WERI-Rb-1 (cell line): ENCODE results near the gene EBLN1.

ENCODE experiments used
- DNase-seq: peaks from one replicate; pipeline ENCODE4 v3.0.0-alpha.2; 2020
- H3K27ac ChIP-seq: fragments of 250-450 bp; sonication (Bioruptor Pico); 2 replicates; pipeline ENCODE4 v1.5.1; 2020; ENCODE audit warnings: mild to moderate bottlenecking, moderate library complexity
- H3K27me3 ChIP-seq: fragments of 250-450 bp; sonication (Bioruptor Pico); 2 replicates; pipeline ENCODE4 v1.5.1; 2021; ENCODE audit warnings: mild to moderate bottlenecking, low read depth, moderate library complexity; ENCODE audit not compliant: insufficient read depth, severe bottlenecking
- H3K36me3 ChIP-seq: fragments of 250-450 bp; sonication (Bioruptor Pico); 2 replicates; pipeline ENCODE4 v1.5.1; 2020; ENCODE audit warnings: mild to moderate bottlenecking, moderate library complexity
- H3K4me3 ChIP-seq: 2 replicates; pipeline ENCODE4 v1.5.1; 2011; ENCODE audit warnings: low read depth, mild to moderate bottlenecking, control low read depth, low read length
- H3K9me3 ChIP-seq: fragments of 250-450 bp; sonication (Bioruptor Pico); 2 replicates; pipeline ENCODE4 v1.5.1; 2021; ENCODE audit warnings: mild to moderate bottlenecking, moderate library complexity; ENCODE audit not compliant: severe bottlenecking
- TF ChIP-seq, protein P1 (sequence below): IDR thresholded peaks from 2 replicates; pipeline ENCODE4 v1.5.1; 2011; ENCODE audit warnings: low read depth, mild to moderate bottlenecking, control low read depth, inconsistent platforms, low read length

EBLN1 gene

DNA sequence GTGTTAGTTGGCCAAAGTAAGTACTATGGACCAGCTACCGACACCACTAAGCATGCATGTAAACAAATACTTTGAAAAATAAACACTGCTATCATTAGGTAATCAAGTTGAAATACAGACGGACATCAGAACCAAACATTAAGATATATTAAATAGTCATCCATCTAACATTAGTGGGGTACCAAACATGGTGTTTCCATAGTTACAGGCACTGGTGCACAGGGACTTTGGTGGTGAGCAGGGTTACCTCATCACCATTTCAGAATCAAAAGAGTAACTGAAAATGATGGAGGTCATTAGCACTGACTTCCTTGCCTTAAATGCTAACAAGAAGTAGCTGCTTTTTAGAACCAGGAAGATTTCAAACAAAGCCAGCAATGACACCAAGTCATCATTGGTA is 23.9 kb downstream of the EBLN1 start:
- DNase-seq: no peak
- Histone ChIP-seq H3K4me3 (no peak overlapping the region), H3K27ac (no peak overlapping the region), H3K9me3 (no peaks in the 10 kb centered on the region), H3K27me3 (no peaks in the 10 kb centered on the region), H3K36me3 (no peaks in the 10 kb centered on the region)
- TF ChIP-seq, protein P1, sequence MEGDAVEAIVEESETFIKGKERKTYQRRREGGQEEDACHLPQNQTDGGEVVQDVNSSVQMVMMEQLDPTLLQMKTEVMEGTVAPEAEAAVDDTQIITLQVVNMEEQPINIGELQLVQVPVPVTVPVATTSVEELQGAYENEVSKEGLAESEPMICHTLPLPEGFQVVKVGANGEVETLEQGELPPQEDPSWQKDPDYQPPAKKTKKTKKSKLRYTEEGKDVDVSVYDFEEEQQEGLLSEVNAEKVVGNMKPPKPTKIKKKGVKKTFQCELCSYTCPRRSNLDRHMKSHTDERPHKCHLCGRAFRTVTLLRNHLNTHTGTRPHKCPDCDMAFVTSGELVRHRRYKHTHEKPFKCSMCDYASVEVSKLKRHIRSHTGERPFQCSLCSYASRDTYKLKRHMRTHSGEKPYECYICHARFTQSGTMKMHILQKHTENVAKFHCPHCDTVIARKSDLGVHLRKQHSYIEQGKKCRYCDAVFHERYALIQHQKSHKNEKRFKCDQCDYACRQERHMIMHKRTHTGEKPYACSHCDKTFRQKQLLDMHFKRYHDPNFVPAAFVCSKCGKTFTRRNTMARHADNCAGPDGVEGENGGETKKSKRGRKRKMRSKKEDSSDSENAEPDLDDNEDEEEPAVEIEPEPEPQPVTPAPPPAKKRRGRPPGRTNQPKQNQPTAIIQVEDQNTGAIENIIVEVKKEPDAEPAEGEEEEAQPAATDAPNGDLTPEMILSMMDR: no peak

DNA sequence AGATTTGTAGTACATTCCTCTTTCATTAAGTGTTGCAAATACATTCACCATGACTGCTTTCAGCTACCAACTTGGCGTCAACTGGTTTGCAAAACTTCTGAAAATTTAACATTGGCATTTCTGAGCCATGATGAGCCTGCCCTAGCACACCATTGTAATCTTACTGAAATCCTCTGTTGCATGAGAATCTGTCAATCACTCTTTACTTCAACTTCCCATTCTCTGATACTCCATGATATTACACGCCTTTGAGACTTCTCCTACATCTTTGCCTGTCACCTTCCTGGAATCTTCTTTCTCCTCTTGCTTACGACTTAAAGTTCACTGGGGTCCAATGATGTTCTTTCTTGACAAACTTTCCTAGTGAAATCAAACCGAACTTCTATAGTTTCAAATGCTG is 32.2 kb downstream of the EBLN1 start:
- Histone ChIP-seq H3K4me3 (no peak overlapping the region), H3K9me3 (no peaks in the 10 kb centered on the region), H3K36me3 (no peaks in the 10 kb centered on the region), H3K27me3 (no peaks in the 10 kb centered on the region), H3K27ac (no peak overlapping the region)
- DNase-seq: no peak
- TF ChIP-seq, protein P1: no peak

DNA sequence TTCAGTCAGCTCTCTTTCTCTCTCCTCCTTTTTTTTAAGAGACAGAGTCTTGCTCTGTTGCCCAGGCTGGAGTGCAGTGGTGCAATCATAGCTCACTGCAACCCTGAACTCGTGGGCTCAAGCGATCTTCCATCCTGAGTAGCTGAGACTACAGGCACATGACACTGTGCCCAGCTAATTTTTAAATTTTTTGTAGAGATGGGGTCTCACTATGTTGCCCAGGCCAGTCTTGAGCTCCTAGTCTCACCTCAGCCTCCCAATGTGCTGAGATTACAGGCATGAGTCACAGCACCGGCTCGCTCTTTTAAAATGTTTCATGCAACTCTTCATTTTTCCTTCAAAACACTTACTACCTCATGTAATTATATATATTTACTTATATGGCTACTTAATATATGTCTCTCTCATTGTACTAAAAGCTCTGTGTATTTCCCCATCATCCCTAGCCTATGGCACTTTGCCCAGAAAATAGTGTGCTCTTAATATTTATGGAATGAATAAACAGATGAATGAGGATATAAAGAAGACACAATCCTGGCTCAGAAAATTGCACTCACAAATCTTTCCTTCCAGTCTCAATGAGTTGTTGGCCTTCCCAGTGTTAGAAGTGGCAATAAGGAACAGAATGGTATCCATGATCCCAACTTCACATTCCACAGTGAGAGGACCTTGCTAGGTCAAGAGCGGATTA is 33.9 kb downstream of the EBLN1 start:
- H3K27me3 ChIP-seq: no peaks in the 10 kb centered on the region
- TF ChIP-seq, protein P1: no peak
- no peaks in the 10 kb centered on the region for H3K9me3 ChIP-seq
- no peak overlapping the region for H3K27ac ChIP-seq
- no peaks in the 10 kb centered on the region for H3K36me3 ChIP-seq
- no peak overlapping the region for H3K4me3 ChIP-seq
- no peak for DNase-seq

DNA sequence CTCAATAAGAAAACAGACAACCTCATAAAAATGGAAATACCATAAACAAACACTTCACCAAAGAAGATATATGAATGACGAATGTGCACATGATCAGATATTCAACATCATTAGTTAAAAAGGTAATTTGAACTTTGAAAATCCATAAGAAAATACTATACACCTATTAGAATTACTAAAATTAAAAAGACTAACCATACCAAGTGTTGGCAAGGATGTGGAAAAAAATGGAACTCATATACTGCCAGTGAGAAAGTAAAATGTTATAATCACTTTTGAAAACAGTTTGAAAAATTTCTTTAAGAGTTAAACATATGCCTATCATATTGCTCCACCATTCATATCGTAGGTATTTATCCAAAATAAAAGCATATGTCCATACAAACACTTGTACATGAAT is 37.1 kb downstream of the EBLN1 start:
- Histone ChIP-seq H3K4me3 (no peak overlapping the region), H3K27me3 (no peaks in the 10 kb centered on the region), H3K36me3 (no peaks in the 10 kb centered on the region), H3K27ac (no peak overlapping the region), H3K9me3 (no peaks in the 10 kb centered on the region)
- TF ChIP-seq, protein P1: no peak
- no peak for DNase-seq

DNA sequence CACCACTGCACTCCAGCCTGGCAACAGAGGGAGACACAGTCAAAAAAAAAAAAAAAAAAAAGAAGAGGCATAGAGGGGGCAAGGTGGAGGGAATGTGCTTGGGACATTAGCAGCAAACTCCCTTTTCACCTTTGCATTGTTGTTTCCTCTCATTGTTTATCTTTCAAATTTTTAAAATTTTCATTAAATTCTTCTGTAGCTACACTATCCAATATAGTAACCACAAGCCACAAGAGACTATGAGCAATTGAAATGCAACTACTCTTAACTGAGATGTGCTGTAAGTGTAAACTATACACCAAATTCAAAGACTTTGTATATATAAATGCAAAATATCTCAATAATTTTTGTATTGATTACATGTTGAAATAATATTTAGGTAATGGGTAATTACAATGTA is 43.4 kb downstream of the EBLN1 start:
- TF ChIP-seq, protein P1: no peak
- Histone ChIP-seq H3K36me3 (no peaks in the 10 kb centered on the region), H3K9me3 (no peaks in the 10 kb centered on the region), H3K4me3 (no peak overlapping the region), H3K27ac (no peak overlapping the region), H3K27me3 (no peaks in the 10 kb centered on the region)
- no peak for DNase-seq

DNA sequence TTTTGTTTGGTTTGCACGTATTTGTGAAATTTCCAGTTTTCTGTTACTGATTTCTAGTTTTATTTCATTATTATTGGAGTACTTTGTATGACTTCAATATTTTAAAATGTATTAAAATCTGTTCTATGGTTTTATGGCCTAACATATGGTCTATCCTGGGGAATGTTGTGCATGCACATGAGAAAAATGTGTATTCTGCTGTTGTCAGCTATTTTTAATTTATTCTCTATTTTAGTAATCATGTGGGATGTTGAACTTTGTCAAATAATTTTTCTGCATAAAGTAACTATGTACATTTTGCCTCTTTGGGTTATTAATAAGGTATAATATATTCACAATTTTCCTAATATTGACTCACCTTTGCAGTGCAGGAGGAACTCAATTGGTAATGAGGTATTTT is 46.7 kb downstream of the EBLN1 start:
- Histone ChIP-seq H3K27me3 (no peaks in the 10 kb centered on the region), H3K9me3 (no peaks in the 10 kb centered on the region), H3K4me3 (no peak overlapping the region), H3K27ac (no peak overlapping the region), H3K36me3 (no peaks in the 10 kb centered on the region)
- TF ChIP-seq, protein P1: no peak
- no peak for DNase-seq
